GM21529 (cell line): ENCODE data around the gene ITGA7.
"Not testable (repeated sequence)": the region's sequence is repeated elsewhere in the genome, so short reads cannot be mapped to it uniquely, and the experiment has no call there.

Source experiments
- ATAC-seq: cut with Tn5 transposase; IDR thresholded peaks from one replicate; pipeline ENCODE4 v1.9.1; 2021; ENCODE audit not compliant: unreplicated experiment

Gene ITGA7

DNA sequence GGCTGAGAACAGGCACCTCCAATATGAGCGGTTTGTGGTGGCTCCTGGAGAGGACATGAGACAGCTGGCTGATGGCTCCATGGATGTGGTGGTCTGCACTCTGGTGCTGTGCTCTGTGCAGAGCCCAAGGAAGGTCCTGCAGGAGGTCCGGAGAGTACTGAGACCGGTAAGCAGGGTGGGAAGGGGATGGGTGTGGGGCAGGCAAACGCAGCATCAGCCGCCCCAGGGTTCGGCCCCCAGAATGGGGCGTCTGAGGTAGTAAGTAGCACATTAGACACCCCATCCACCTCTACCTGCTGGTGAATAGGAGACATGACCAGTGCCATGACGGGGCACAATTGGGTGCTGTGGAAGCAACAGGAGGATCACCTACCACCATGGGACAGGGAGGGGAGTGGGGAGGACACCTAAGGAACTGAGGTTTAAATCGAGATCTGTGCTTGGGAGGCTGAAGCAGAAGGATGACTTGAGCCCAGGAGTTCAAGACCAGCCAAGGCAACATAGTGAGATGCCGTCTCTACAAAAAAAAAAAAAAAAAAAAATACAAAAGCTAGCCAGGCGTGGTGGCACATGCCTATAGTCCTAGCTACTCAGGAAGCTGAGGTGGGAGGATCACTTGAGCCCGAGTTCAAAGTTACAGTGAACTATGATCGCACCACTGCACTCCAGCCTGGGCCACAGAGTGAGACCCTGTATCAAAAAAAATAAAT lies 25.5 kb downstream of the ITGA7 start:
- no peak for ATAC-seq

DNA sequence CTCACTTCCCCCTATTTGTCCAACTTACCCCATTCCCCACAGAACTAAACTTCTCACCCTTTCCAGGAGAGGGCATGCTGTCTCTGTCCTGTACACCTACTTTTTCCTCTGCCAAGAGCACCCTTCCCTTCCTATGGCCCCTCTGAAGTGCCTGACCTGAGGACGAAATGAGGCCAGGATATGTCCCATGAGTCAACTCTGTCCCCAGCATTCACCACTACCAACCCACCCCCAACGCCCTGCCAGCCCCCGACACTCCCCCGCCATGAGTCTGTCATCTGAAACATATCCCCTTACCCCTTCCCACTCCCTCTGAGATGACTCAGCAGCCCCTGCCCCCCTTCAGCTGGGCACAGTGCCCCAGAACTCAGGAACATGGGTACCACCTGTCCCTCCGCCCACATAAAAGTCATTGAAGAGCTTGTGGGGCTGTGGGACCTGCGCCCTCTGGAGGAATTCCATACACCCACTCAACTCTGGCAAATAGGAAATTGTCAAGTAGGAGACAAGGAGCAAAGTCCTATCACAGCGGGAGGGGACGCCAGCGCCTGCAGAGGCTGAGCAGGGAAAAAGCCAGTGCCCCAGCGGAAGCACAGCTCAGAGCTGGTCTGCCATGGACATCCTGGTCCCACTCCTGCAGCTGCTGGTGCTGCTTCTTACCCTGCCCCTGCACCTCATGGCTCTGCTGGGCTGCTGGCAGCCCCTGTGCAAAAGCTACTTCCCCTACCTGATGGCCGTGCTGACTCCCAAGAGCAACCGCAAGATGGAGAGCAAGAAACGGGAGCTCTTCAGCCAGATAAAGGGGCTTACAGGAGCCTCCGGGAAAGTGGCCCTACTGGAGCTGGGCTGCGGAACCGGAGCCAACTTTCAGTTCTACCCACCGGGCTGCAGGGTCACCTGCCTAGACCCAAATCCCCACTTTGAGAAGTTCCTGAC lies 26.3 kb downstream of the ITGA7 start:
- no peak for ATAC-seq

DNA sequence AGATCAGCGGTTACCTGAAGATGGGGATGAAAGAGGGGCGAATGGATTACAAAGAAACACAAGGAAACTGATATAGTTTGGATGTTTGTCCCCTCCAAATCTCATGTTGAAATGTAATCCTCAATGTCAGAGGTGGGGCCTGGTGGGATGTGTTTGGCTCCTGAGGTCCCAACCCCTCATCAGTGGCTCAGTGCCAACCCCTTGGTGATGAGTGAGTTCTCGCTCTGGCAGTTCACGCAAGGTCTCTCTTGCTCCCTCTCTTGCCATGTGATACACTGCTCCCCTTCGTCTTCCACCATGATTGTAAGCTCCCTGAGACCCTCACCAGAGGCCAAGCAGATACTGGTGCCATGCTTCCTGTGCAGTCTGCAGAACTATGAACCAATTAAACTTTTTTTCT lies 28.0 kb downstream of the ITGA7 start:
- no peak for ATAC-seq

DNA sequence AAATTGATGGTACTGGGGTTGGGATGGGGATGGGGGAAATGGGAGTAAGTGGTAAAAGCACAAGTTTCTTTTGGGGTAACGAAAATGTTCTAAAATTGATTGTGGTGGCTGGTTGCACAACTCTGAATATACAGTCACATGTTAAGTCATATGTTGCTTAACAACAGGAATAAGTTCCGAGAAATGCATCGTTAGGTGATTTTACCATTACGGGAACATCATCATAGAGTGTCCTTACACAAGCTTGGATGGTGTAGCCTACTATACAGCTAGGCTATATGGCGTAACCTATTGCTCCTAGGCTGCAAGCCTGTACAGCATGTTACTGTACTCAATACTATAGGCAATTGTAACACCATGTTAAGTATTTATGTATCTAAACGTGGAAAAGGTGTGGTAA lies 31.0 kb downstream of the ITGA7 start:
- no peak for ATAC-seq

DNA sequence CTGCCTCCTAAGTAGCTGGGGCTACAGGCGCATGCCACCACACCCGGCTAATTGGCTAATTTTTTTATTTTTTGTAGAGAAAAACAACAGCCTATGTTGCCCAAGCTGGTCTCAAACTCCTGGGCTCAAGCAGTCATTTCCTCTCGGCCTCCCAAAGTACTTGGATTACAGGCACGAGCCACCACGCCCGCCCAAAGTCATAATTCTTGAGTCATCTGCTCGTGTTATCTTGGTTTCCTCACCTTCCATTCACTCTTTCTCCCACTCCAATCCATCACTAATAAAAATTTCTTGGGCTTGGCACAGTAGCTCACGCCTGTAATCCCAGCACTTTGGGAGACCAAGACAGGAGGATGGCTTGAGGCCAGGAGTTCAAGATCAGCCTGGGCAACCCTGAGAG lies 32.0 kb downstream of the ITGA7 start:
- ATAC-seq: no peak

DNA sequence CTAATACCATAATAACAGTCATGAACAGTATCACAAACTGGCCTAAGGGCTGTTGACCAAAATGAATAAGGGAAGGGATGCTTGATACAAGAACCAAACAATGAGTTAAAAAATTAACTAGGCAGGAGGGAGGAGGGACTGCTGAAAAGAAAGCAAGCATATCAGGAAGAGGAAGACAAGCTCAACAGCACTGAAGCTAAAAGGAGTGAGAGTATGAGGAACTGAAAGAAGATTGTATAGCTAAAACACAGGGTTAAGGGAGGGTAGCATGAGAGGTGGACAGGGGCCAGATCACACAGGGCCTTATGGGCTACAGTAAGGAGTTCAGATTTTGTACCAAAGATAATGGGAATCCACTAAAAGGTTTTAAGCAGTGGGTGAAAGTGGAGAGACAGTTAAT lies 34.1 kb downstream of the ITGA7 start:
- ATAC-seq: peak; percentile 100

DNA sequence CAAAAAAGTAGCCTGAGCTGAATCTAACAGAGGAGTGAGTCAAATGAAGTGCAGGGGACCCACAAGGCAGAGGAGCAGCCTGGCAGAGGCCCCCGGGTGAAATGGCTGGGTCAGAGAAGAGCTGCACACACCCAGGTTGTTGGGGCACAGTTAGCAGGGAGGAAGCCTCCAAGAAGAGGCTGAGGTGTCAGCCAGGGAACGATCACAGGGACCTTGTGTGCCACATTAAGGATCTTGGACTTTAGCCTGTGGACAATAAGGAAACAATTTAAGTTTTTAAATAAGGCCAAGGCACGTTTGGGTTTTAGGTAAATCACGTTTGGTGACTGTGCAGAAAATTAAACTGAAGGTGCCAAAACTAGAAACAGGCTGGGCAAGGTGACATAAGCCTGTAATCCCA lies 36.0 kb downstream of the ITGA7 start:
- ATAC-seq: no peak

DNA sequence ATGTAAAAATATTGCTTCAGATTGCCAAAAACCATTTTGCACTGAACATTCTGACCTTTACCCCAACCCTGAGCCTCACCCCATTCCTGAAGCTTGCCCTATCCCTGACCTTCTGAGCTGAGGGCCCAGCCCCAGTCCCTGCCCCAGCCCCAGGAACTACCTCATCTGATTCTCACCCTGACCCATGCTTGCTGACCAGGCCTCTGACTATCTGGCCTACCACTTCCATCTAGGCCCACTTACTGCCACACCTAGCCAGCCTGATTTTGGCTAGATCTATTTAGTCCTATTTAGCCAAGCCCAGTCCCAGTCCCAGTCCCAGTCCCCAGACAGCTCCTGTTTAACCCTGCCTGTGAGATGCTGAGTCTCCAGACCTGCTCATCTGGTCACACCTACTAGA lies 37.4 kb downstream of the ITGA7 start:
- no peak for ATAC-seq

DNA sequence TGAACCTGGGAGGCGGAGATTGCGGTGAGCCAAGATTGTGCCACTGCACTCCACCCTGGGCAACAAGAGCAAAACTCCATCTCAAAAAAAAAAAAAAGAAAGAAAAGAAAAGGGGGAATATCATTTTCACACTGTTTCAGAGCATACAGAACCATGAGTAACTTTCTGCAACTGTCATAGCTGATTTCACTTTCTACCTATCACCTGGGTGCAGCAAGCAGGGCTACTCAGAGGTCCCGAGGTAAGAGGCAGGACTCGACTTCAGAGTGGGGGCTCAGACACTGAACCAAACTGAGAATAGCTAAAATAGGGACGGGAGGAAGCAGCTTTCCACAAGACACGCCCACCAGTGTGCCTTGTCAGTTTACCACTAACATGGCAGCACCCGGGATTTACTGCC lies 41.2 kb downstream of the ITGA7 start:
- no peak for ATAC-seq

DNA sequence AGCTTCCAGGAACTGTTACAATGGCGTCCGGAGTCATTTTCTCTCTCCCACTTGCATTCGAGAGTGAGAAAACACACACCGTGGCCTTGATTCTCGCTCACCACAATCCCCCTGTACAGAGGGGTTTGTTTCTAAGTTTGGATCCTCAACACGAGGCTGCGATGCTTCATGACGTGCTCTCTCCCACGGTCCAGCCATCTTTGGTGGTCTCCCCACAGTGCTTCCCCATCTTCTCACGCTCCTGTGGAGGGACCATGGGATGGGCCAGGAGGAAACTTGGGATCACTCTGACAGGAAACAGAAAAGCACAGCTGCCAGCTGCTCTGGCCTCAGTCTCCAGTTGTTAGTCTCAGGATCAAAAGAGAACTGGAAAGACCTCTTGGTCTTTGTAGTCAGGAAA lies 42.9 kb downstream of the ITGA7 start:
- ATAC-seq: no peak

DNA sequence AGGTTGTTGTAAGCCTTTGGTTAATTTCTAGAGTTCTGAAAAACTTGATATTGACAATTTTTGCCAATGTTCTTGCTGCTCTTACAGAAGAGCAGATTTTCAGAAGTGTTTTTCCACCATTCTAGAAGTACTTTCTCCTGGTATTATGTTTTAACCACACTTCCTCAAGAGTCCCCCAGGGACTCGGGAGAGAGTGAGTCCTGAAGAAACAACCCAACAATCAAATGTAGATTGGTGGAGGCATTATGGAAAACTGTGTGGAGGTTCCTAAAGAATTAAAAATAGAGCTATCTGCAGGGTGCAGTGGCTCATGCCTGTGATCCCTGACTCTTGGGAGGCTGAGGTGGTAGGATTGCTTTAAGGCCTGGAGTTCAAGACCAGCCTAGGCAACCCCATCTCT lies 44.3 kb downstream of the ITGA7 start:
- no peak for ATAC-seq

DNA sequence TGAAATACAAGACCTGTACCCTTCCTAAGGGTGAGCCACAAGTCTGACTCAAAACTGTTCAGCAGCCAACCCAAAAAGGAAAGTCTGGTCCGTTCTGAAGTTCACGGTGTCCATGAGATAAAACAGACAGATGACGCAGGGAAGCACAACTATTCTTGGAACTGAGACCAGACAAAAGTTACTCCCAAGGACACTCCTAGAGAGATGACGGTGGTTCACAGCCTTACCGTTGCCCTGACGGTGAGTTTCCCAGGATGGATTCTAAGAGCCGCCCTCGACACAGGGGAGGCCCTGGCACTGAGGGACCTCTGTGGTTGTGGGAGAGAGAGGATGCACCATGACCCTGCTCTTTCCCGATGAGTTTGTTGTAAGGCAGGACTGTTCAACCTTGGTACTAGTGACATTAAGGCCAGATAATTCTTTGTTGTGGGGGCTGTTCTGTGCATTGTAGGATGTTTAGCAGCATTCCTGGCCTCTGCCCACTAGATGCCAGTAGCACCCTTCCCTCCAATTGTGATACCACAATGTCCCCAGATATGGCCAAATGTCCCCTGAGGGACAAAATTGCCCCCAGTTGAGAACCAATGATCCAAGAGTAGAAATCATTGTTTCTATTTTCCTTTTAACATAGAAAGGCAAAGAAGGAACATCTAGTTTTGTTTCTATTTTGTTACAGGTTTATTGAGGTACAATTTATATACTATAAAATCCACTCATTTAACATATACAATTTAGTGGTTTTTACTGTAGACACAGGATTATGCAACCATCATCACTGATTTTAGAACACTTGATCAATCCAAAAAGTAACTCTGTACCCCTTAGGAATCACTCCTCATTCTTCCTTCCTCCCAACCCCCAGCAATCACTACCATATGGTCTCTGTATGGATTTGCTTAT lies 48.0 kb downstream of the ITGA7 start:
- no peak for ATAC-seq

DNA sequence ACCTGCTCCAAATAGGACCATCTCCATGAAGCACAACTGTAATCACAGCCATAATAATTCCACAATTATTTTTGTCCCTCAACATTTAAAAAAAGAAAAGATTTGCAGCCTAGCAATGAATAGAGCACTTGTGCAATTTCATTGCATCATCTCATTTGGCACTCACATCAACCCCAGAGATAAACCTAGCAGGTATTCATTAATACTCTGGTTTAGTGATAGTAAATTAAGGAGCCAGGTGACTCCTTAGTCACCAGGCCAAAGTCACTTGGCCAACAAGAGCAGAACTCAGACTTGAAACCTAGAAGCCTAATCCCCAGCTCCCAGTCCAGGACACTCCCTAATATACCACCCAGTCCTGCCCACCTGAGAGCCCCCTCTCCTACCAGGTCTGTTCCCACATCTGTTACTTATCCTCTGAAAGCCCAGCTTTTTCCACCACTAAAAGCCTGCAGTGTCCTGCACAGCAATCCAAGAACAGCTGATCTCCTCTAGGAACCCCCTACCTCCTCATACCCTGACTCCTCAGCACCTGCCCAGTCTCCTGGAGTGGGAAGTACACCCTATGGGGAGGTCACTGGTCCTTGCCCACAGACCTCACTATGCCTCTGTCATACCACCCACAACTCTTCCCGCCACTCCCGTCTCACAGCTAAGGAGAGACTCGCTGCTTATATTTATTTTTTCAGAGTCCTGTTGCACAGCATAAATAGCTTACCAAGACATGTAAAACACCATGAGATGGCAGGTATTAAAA lies 48.9 kb downstream of the ITGA7 start:
- no peak for ATAC-seq

DNA sequence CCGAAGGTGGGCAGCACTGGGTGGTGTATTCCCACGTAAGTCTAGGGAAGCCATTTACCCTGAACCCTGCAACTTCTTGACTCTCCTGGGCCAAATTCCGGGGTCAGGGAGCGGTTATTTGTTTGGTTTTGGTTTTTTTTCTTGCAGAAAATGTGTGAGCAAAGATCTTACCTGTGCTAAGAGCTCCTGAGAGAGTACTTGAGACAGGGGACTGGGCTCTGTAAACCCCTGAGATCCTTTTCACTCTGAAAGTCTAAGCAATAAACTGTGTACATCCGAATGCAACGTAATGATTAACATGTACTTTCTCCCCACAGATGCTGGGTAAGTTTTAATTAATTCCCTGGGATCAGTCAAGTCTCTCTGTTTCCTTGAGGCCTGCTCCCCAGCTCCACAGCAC lies 49.5 kb downstream of the ITGA7 start:
- ATAC-seq: no peak

DNA sequence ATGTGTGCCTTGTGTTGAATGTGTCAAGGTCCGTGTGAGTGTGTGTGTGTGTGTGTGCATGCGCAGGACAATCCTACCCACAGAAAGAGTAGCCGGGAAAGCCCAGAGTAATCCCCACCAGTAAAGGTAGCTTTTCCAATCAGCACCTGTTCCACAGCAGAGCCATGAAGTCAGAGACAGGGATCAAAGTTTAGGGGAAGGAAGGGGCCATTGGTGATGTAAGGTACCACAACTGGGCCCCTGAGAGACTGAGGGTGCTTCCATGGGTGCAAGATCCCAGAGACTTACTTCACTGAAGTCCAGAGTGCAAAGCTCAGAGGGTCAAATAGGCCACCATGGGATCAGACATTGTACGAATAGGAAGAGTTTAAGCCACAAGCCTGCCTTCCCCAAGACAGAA lies 50.5 kb downstream of the ITGA7 start:
- ATAC-seq: no peak

DNA sequence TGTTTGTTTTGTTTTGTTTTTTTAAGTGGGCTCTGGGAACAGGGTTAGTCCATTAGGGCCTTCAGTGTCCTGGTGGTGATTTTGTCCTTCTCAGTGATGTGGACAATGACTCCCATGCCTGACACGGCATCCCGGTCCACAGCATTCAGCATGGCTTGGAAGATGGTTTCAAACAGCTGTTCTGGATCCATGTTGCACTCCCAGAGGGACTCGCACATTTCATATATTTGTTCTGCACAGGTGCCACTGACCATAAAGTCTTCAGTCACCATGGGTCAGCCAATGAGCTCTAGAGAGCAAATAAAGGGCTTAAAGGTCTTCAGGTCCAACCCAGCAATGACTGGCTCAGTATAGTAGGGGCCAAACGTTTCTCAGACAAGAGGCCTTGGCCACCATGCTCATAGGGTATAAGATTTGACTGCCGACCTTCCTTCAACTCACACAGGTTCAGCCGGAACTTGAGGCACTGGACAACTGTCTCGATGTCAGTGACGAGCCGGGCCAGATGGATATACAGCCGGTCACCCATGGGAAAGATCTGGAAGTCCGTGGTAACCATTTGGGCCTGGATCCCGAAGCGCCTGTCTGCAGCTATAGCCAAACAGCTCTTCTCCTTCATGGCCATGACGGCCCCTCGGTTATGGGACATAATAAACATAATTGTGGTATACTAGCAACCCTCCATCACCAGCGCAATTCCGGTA lies 53.0 kb downstream of the ITGA7 start:
- no peak for ATAC-seq

DNA sequence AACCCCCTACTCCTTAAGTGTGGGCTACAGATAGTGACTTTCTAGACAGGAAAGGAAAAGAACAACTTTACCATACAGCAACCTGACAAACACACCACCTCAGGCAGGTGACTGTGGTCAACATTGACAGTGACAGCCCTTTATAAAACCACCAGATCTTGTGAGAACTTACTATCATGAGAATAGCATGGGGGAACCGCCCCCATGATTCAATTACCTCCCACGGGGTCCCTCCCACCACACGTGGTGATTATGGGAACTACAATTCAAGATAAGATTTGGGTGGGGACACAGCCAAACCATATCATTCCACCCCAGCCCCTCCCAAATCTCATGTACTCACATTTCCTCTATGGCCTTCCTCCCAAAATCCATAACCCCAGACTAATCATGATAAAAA lies 54.7 kb downstream of the ITGA7 start:
- no peak for ATAC-seq

DNA sequence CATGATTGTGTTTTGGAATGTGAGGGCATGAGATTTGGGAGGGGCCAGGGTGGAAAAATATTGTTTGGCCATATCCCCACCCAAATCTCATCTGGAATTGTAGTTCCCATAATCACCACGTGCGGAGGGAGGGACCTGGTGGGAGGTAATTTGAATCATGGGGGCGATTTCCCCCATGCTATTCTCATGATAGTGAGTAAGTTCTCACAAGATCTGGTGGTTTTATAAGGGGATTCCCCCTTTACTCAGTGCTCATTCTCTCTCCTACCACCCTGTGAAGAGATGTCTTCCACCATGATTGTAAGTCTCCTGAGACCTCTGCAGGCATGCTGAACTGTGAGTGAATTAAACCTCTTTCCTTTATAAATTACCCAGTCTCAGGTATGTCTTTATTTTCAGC lies 55.4 kb downstream of the ITGA7 start:
- no peak for ATAC-seq

DNA sequence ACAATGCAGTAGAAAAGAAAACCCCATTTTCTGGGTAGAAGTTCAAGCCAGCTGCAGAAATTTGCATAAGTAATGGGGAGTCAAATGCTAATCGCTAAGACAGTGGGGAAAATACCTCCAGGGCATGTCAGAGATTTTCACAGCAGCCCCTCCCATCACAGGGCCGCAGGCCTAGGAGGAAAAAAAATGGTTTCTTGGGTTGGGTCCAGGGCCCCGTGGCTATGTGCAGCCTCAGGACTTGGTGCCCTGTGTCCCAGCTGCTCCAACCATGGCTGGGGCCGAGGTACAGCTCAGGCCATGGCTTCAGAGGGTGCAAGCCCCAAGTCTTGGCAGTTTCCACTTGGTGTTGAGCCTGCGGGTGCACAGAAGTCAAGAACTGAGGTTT lies 56.4 kb downstream of the ITGA7 start:
- no peak for ATAC-seq

DNA sequence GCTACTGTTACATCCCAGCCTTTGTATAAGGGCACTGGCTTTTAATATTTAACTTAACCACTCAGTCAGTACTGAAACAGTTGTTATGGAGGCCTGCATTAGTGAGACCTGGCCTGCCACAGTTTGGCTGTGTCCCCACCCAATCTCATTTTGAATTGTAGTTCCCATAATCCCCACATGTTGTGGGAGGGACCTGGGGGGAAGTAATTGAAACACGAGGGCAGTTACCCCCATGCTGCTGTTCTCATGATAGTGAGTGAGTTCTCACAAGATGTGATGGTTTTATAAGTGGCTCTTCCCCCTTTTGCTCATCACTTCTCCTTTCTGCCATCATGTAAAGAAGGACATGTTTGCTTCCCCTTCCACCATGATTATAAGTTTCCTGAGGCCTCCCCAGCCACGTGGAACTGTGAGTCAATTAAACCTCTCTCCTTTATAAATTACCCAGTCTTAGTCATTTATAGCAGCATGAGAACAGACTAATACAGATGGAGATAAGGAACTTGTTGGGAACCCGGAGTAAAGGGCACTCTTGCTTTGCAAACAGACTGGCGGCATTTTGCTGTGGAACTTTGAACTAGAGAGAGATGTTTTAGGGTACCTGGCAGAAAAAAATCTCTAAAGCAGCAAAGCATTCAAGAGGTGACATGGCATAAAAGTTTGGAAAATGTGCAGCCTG lies 56.9 kb downstream of the ITGA7 start:
- not testable (repeated sequence) for ATAC-seq
